Gastroesophageal sphincter (tissue), 4 donors: ENCODE data around the gene TNFRSF12A. TPM values are rescaled to one million over a fixed set of nuclear protein-coding genes. Genes with fewer than 3 reads are reported as not detected.

Source experiments
- ATAC-seq: fragments of 150-250 bp; one replicate; pipeline ENCODE4 v1.9.1; 2016; ENCODE audit warnings: mild to moderate bottlenecking, moderate library complexity
- H3K27ac ChIP-seq, 4 donors: fragments of 200-600 bp; sonication (generic) in 3 of 4; 1 replicate in 3 of 4; 2 replicates in 1 of 4; pipeline ENCODE4 v1.5.1; 2016 to 2019
- H3K27me3 ChIP-seq: fragments of 200-600 bp; sonication (generic); one replicate; pipeline ENCODE4 v1.5.1; 2019
- H3K36me3 ChIP-seq, 2 donors: fragments of 200-600 bp; sonication (generic); one replicate each; pipeline ENCODE4 v1.5.1; 2019; ENCODE audit warnings: control low read depth in 1 of 2
- H3K4me1 ChIP-seq, 3 donors: fragments of 200-600 bp; sonication (generic); 1 replicate in 2 of 3; 2 replicates in 1 of 3; pipeline ENCODE4 v1.5.1; 2016 to 2019; ENCODE audit warnings: control low read depth in 2 of 3
- H3K4me3 ChIP-seq, 2 donors: fragments of 200-600 bp; sonication (generic); one replicate each; pipeline ENCODE4 v1.5.1; 2019; ENCODE audit warnings: mild to moderate bottlenecking in 1 of 2, moderate library complexity in 1 of 2
- H3K9me3 ChIP-seq, 3 donors: fragments of 200-600 bp; sonication (generic); one replicate each; pipeline ENCODE4 v1.5.1; 2017 to 2019; ENCODE audit warnings: control low read depth in 2 of 3
- EP300 ChIP-seq: sonication (generic); formaldehyde crosslinking; IDR thresholded peaks from one replicate; pipeline ENCODE4 v1.6.1; 2017; ENCODE audit warnings: antibody characterized with exemption, mild to moderate bottlenecking
- POLR2A ChIP-seq, 2 donors: fragments of 450-650 bp; IDR thresholded peaks; one replicate each; pipeline ENCODE4 v1.6.1; 2017; ENCODE audit warnings: antibody characterized with exemption in 2 of 2, mild to moderate bottlenecking in 2 of 2, moderate library complexity in 1 of 2
- POLR2AphosphoS5 ChIP-seq: sonication (generic); formaldehyde crosslinking; IDR thresholded peaks from one replicate; pipeline ENCODE4 v1.6.1; 2017; ENCODE audit warnings: antibody characterized with exemption
- WGBS, 2 donors: methylation state at CpG; one replicate each; pipeline ENCODE4 v1.1.5; 2018; ENCODE audit warnings: low coverage in 1 of 2; 5-methylcytosine and 5-hydroxymethylcytosine counted together
- total RNA-seq, 4 donors: library from RNA; depleted of rRNA; stranded (reverse); fragments of >200 nt; gene quantifications; one replicate each; pipeline ENCODE4 v1.1.0, GENCODE V29; 2016
- TF ChIP-seq, protein P1 (sequence below), 4 experiments: fragments of 200-600 bp in 2 of 4; fragments of 450-650 bp in 2 of 4; sonication (generic) in 1 of 4; IDR thresholded peaks; one replicate each; pipeline ENCODE4 v1.5.1; 2017 to 2019; ENCODE audit warnings: antibody characterized with exemption in 4 of 4, mild to moderate bottlenecking in 2 of 4, moderate library complexity in 2 of 4

The TNFRSF12A gene
- total RNA-seq, 4 donors from 2014 or later: 26.0 to 135 (median 72.2) TPM

DNA sequence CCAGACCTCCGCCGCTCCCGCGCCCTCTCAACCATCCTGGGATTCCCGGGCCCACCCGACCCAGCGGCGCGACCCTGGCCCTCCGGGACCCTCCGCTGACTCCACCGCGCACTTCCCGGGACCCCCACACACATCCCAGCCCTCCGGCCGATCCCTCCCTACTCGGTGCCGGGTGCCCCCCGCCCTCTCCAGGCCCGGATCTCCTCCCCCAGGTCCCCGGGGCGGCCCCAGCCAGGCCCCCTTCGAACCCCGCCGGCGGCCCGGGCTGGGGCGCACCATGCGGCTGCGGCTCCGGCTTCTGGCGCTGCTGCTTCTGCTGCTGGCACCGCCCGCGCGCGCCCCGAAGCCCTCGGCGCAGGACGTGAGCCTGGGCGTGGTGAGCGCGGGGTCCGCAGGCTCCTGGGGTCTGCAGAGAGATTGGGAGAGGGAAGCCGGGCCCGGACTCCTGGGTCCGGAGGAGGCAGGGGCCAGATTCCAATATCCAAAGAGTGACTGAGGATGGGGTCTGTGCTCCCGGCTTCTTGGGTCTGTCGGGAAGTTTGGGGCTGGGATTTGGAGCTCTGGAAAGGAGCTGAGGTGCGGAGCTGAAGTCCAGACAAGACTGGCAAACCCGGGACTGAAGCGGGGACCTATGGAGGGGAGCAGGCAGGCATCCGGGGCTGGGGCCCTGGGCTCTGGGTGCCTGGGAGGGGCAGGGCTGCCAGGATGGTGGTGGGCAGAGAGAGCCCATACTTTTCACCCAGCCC is 26.6 kb downstream of the TNFRSF12A start:
- TF ChIP-seq POLR2AphosphoS5 (no peak), EP300 (no peak), POLR2A (IDR thresholded peaks at IDR 0.05) (no peak)
- TF ChIP-seq, protein P1, sequence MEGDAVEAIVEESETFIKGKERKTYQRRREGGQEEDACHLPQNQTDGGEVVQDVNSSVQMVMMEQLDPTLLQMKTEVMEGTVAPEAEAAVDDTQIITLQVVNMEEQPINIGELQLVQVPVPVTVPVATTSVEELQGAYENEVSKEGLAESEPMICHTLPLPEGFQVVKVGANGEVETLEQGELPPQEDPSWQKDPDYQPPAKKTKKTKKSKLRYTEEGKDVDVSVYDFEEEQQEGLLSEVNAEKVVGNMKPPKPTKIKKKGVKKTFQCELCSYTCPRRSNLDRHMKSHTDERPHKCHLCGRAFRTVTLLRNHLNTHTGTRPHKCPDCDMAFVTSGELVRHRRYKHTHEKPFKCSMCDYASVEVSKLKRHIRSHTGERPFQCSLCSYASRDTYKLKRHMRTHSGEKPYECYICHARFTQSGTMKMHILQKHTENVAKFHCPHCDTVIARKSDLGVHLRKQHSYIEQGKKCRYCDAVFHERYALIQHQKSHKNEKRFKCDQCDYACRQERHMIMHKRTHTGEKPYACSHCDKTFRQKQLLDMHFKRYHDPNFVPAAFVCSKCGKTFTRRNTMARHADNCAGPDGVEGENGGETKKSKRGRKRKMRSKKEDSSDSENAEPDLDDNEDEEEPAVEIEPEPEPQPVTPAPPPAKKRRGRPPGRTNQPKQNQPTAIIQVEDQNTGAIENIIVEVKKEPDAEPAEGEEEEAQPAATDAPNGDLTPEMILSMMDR (IDR thresholded peaks at IDR 0.05): no peak
- 0% methylated on average over 1 of the region's 54 CpGs for WGBS, 2 donors
- H3K4me3 ChIP-seq: peak overlapping the region in 1 of 2 donors; percentile 51
- H3K27ac ChIP-seq: no peak overlapping the region
- H3K4me1 ChIP-seq: peaks cover 0 to 27% (median 18%) of the 10 kb centered on the region in 3 donors
- no peaks in the 10 kb centered on the region for H3K36me3 ChIP-seq
- H3K9me3 ChIP-seq: no peaks in the 10 kb centered on the region
- peaks cover 98% of the 10 kb centered on the region for H3K27me3 ChIP-seq
- ATAC-seq: no peak

DNA sequence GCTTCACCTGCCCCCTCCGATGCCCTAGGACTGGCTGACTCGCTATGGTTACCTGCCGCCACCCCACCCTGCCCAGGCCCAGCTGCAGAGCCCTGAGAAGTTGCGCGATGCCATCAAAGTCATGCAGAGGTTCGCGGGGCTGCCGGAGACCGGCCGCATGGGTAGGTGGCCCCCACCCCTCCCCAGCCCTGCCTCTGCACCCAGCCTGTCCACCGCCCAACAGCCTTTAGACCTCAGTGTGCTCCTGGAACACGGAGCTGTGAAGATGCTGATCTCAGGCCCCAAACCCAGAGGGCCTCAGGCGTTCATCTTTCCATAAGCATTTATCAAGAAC is 27.2 kb downstream of the TNFRSF12A start:
- no peak overlapping the region for H3K4me3 ChIP-seq
- H3K4me1 ChIP-seq: peaks cover 0 to 27% (median 18%) of the 10 kb centered on the region in 3 donors
- ATAC-seq: no peak
- H3K9me3 ChIP-seq: no peaks in the 10 kb centered on the region
- TF ChIP-seq POLR2AphosphoS5 (no peak), EP300 (no peak), POLR2A (IDR thresholded peaks at IDR 0.05) (no peak)
- TF ChIP-seq, protein P1 (IDR thresholded peaks at IDR 0.05): no peak
- H3K27ac ChIP-seq: no peak overlapping the region
- H3K27me3 ChIP-seq: peaks cover 99% of the 10 kb centered on the region
- 40% methylated on average over 1 of the region's 13 CpGs; no CpG with 5 or more reads in 1 of the 2 donors for WGBS, 2 donors
- H3K36me3 ChIP-seq: no peaks in the 10 kb centered on the region

DNA sequence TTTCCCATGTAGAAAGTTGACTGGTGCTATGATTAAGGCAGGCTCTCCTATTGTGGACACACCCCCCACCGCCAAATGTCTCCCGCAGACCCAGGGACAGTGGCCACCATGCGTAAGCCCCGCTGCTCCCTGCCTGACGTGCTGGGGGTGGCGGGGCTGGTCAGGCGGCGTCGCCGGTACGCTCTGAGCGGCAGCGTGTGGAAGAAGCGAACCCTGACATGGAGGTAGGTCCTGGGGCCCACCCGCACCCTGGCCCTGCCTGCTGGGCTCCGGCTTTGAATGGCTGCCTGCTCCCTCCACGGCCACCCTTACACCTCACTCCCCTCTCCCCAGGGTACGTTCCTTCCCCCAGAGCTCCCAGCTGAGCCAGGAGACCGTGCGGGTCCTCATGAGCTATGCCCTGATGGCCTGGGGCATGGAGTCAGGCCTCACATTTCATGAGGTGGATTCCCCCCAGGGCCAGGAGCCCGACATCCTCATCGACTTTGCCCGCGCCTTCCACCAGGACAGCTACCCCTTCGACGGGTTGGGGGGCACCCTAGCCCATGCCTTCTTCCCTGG is 29.8 kb downstream of the TNFRSF12A start:
- WGBS, 2 donors: 76 to 94% methylated on average over 3 to 5 of the region's 26 CpGs
- no peaks in the 10 kb centered on the region for H3K36me3 ChIP-seq
- H3K4me1 ChIP-seq: peaks cover 0 to 24% (median 18%) of the 10 kb centered on the region in 3 donors
- H3K27ac ChIP-seq: no peak overlapping the region
- TF ChIP-seq POLR2A (IDR thresholded peaks at IDR 0.05) (no peak), EP300 (no peak), POLR2AphosphoS5 (no peak)
- TF ChIP-seq, protein P1 (IDR thresholded peaks at IDR 0.05): no peak
- peaks cover 73% of the 10 kb centered on the region for H3K27me3 ChIP-seq
- no peak for ATAC-seq
- no peaks in the 10 kb centered on the region for H3K9me3 ChIP-seq
- no peak overlapping the region for H3K4me3 ChIP-seq

- WGBS, 2 donors: 72 to 87% methylated on average over 4 to 5 of the region's 5 CpGs
- Histone ChIP-seq H3K9me3 (no peaks in the 10 kb centered on the region), H3K27ac (no peak overlapping the region), H3K4me3 (no peak overlapping the region), H3K36me3 (no peaks in the 10 kb centered on the region), H3K4me1 (peaks cover 0 to 20% (median 16%) of the 10 kb centered on the region in 3 donors), H3K27me3 (peaks cover 68% of the 10 kb centered on the region)
- no peak for TF ChIP-seq EP300
- no peak for TF ChIP-seq POLR2A (IDR thresholded peaks at IDR 0.05)
- TF ChIP-seq, protein P1 (IDR thresholded peaks at IDR 0.05): no peak
- TF ChIP-seq POLR2AphosphoS5: no peak
- ATAC-seq: no peak
Measured at GRCh38 chr16:3050487-3050886, 30.3 kb downstream of the TNFRSF12A start.

- WGBS, 2 donors: 24 to 28% methylated on average over 4 of the region's 4 CpGs
- H3K4me3 ChIP-seq: no peak overlapping the region
Measured at GRCh38 chr16:3051009-3051408, 30.8 kb downstream of the TNFRSF12A start.

More at GRCh38 chr16:3051009-3051408, 30.8 kb downstream of the TNFRSF12A start:
- Histone ChIP-seq H3K9me3 (no peaks in the 10 kb centered on the region), H3K27ac (no peak overlapping the region), H3K27me3 (peaks cover 63% of the 10 kb centered on the region), H3K4me1 (peaks cover 0 to 14% (median 10%) of the 10 kb centered on the region in 3 donors), H3K36me3 (no peaks in the 10 kb centered on the region)
- no peak for ATAC-seq
- no peak for TF ChIP-seq POLR2A (IDR thresholded peaks at IDR 0.05)
- TF ChIP-seq POLR2AphosphoS5: no peak
- TF ChIP-seq, protein P1 (IDR thresholded peaks at IDR 0.05): no peak
- no peak for TF ChIP-seq EP300
